ENCODE data around the gene ILF3. TPM values are rescaled to one million over a fixed set of nuclear protein-coding genes. Genes with fewer than 3 reads are reported as not detected.

The ILF3 gene
- total RNA-seq, 2 experiments from 2014 or later = 433 to 570 TPM

GRCh38 chr19:10735741-10736140, 81.6 kb downstream of the ILF3 start:
- ChIA-PET POLR2A (no interaction called here), CTCF (interaction anchor here (1.1 kb wide), 1 partner anchor 18 kb away, joined by 4 read pairs; the partner anchor contains the start of gene DNM2)
- no peak overlapping the region for H3K4me3 Mint-ChIP-seq
- H3K4me1 Mint-ChIP-seq = peaks cover 36% of the 10 kb centered on the region
- H3K36me3 Mint-ChIP-seq (ENCODE audit: low read depth) = peaks cover 20% of the 10 kb centered on the region
- no peaks in the 10 kb centered on the region for H3K9me3 Mint-ChIP-seq (ENCODE audit: low read depth)
- intact Hi-C loops (cut with DNase I, micrococcal nuclease) = no loop called here
- no peak overlapping the region for H3K27ac Mint-ChIP-seq
- no peaks in the 10 kb centered on the region for H3K27me3 Mint-ChIP-seq
- DNase-seq (no peak), ATAC-seq (no peak)

DNA sequence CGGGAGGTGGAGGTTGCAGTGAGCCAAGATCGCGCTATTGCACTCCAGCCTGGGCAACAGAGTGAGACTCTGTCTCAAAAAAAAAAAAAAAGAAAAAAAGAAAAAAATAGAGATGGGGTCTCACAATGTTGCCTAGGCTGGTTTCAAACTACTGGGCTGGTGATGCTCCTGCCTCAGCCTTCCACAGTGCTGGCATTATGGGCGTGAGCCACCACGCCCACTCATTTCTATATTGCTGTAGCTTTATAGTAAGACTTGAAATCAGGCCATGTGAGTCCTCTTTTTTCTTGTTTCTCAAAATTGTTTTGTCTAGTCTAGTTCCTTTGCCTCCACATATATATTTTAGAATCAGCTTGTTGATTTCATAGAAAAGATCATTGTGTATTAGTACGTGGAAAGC, 82.0 kb downstream of the ILF3 start:
- peaks cover 35% of the 10 kb centered on the region for H3K4me1 Mint-ChIP-seq

DNA sequence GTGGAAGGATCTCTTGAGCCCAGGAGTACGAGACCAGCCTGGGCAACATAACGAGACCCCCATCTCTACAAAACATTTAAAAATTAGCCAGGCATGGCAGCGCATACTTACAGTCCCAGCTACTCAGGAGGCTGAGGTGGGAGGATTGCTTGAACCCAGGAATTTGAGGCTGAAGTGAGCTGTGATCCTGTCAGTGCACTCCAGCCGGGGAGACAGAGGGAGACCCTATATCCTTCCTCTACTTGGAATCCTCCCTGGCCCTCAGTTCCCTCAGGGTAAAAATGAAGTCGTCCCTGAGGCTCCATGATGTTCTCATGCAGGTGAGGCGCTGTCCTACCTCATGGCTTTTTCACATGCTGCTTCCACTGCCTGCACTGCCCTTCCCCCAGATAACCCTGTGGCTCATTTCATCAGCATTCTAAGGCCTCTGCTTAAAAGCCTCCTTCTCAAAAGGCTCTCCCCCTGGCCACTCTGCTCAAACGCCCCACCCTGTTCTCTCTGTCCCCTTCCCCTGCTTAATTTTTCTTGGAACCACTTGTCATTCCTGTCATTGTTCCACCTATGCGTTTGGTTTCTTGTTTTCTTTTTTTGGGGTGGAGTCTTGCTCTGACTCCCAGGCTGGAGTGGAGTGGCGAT, 82.9 kb downstream of the ILF3 start:
- ATAC-seq (no peak), DNase-seq (no peak)
- Mint-ChIP-seq H3K4me3 (no peak overlapping the region), H3K36me3 (ENCODE audit: low read depth) (peaks cover 23% of the 10 kb centered on the region), H3K27me3 (no peaks in the 10 kb centered on the region), H3K9me3 (ENCODE audit: low read depth) (no peaks in the 10 kb centered on the region), H3K27ac (peak overlapping the region; percentile 47), H3K4me1 (peaks cover 33% of the 10 kb centered on the region)
- POLR2A ChIA-PET = no interaction called here
- CTCF ChIA-PET = interaction anchor here (1.1 kb wide), 1 partner anchor 19 kb away, joined by 4 read pairs; the partner anchor contains the start of gene DNM2
- intact Hi-C loops (cut with DNase I, micrococcal nuclease) = no loop called here

More for the DNA sequence above, 82.0 kb downstream of the ILF3 start:
- Mint-ChIP-seq H3K36me3 (ENCODE audit: low read depth) (peaks cover 20% of the 10 kb centered on the region), H3K4me3 (no peak overlapping the region), H3K27ac (no peak overlapping the region), H3K27me3 (no peaks in the 10 kb centered on the region), H3K9me3 (ENCODE audit: low read depth) (no peaks in the 10 kb centered on the region)
- no peak for ATAC-seq
- intact Hi-C loops (cut with DNase I, micrococcal nuclease) = no loop called here
- DNase-seq = no peak
- ChIA-PET POLR2A (no interaction called here), CTCF (interaction anchor here (1.1 kb wide), 1 partner anchor 18 kb away, joined by 4 read pairs; the partner anchor contains the start of gene DNM2)

DNA sequence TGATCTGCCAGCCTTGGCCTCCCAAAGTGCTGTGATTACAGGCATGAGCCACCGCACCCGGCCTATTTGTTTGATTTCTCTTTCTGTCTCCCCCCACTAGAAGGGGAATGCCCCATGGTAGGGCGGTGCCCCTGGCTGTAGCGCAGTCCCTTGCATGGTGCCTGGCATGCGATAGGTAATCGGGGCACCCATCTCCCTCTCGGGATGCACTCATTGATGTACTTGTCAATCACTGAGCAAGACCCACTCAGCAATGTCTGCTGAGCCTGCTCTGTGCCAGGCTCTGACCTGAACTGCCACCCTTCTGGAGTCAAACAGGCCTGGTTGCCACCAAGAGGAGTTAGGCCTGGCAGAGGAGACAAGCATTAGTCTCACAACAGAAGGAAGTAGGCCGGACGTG, 83.6 kb downstream of the ILF3 start:
- Mint-ChIP-seq H3K4me1 (peaks cover 35% of the 10 kb centered on the region), H3K27ac (peak overlapping the region; percentile 24), H3K9me3 (ENCODE audit: low read depth) (no peaks in the 10 kb centered on the region), H3K27me3 (no peaks in the 10 kb centered on the region), H3K36me3 (ENCODE audit: low read depth) (peaks cover 23% of the 10 kb centered on the region), H3K4me3 (no peak overlapping the region)
- POLR2A ChIA-PET = no interaction called here
- CTCF ChIA-PET = interaction anchor here (0.6 kb wide), 1 partner anchor 132 kb away, joined by 3 read pairs; no protein-coding TSS in a partner anchor
- intact Hi-C loops (cut with DNase I, micrococcal nuclease) = no loop called here
- ATAC-seq (no peak), DNase-seq (no peak)

DNA sequence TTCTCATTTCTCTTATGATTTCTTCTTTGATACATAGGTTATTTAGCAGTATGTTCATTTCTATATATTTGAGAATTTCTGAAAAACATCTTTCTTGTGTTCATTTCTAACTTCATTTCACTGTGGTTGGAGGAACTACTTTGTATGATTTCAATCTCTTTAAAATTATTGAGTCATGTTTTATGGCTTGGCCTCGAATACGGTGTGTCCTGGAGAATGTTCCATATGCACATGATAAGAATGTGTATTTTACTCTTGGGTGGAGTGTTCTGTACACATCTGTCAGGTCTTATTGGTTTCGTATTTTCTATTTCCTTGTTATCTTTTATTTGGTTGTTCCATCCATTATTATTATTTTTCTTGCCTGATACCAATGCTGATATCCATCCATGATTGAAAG, 86.7 kb downstream of the ILF3 start:
- POLR2A ChIA-PET = no interaction called here
- no peak overlapping the region for H3K4me3 Mint-ChIP-seq
- no peak for ATAC-seq
- no peak for DNase-seq
- peaks cover 23% of the 10 kb centered on the region for H3K36me3 Mint-ChIP-seq (ENCODE audit: low read depth)
- CTCF ChIA-PET = no interaction called here
- peaks cover 44% of the 10 kb centered on the region for H3K4me1 Mint-ChIP-seq
- no peaks in the 10 kb centered on the region for H3K9me3 Mint-ChIP-seq (ENCODE audit: low read depth)
- no peak overlapping the region for H3K27ac Mint-ChIP-seq
- H3K27me3 Mint-ChIP-seq = no peaks in the 10 kb centered on the region
- intact Hi-C loops (cut with DNase I, micrococcal nuclease) = no loop called here

Small RNAs within 50 kb of the gene (microRNA-seq; reads per million reads assigned to microRNA genes)
- not detected for gene MIR638 (ENCODE audit: borderline replicate concordance)

Other genes with a start within 250 kb of the ILF3 start
- 1 to 10 TPM; 3.9 to 4.3 TPM for gene PDE4A, start 233.8 kb upstream of the ILF3 start, total RNA-seq
- gene KEAP1, start 151.0 kb upstream of the ILF3 start, total RNA-seq = 10 to 100 TPM; 38.7 to 58.7 TPM
- under 1 TPM; 0.07 to 0.11 TPM for gene S1PR5, start 136.9 kb upstream of the ILF3 start, total RNA-seq
- 10 to 100 TPM; 18.9 to 19.3 TPM for gene ATG4D, start 110.4 kb upstream of the ILF3 start, total RNA-seq
- 10 to 100 TPM; 62.5 to 67.1 TPM for gene KRI1, start 88.3 kb upstream of the ILF3 start, total RNA-seq
- 10 to 100 TPM; 39.2 to 50.3 TPM for gene CDKN2D, start 85.4 kb upstream of the ILF3 start, total RNA-seq
- gene AP1M2, start 67.0 kb upstream of the ILF3 start, total RNA-seq = not detected
- 100 to 1,000 TPM in 1 of 2 experiments, 10 to 100 TPM in 1; 80.3 to 105 TPM for gene SLC44A2, start 28.8 kb upstream of the ILF3 start, total RNA-seq
- 10 to 100 TPM; 51.5 to 52.8 TPM for gene QTRT1, start 47.1 kb downstream of the ILF3 start, total RNA-seq
- gene DNM2, start 63.7 kb downstream of the ILF3 start, total RNA-seq = 100 to 1,000 TPM; 167 to 185 TPM
- 10 to 100 TPM in 1 of 2 experiments, 1 to 10 TPM in 1; 8.7 to 15.3 TPM for gene TMED1, start 181.9 kb downstream of the ILF3 start, total RNA-seq
- 1 to 10 TPM; 2.7 to 3.6 TPM for gene C19orf38, start 194.1 kb downstream of the ILF3 start, total RNA-seq
- 10 to 100 TPM; 82.3 to 96.8 TPM for gene CARM1, start 217.2 kb downstream of the ILF3 start, total RNA-seq

Measured in activated CD4-positive, alpha-beta T cell treated with anti-CD3 and anti-CD28 coated beads for 36 hours (primary cell).